Neural cell (in vitro differentiated cells): ENCODE data around the gene THADA.

Source experiments
- EP300 ChIP-seq: fragments of 450-650 bp; conservative IDR thresholded peaks from 2 replicates; pipeline ENCODE4 v1.6.1; 2014; ENCODE audit warnings: antibody characterized with exemption, mild to moderate bottlenecking, moderate library complexity; ENCODE audit not compliant: poor library complexity, severe bottlenecking
- EZH2 ChIP-seq: fragments of 200-600, 300-800 bp; shearing (Covaris generic), sonication (generic); IDR thresholded peaks from 2 replicates; pipeline ENCODE4 v1.6.1; 2014; ENCODE audit warnings: antibody characterized with exemption, low read length, borderline replicate concordance, mild to moderate bottlenecking; ENCODE audit not compliant: insufficient read depth, poor library complexity, severe bottlenecking
- MXI1 ChIP-seq: fragments of 450-650 bp; conservative IDR thresholded peaks from 2 replicates; pipeline ENCODE4 v1.6.1; 2014; ENCODE audit warnings: antibody characterized with exemption, mild to moderate bottlenecking; ENCODE audit not compliant: poor library complexity, severe bottlenecking
- POLR2AphosphoS5 ChIP-seq: IDR thresholded peaks from 2 replicates; pipeline ENCODE4 v1.6.1; 2012
- RAD21 ChIP-seq: fragments of 450-650 bp; conservative IDR thresholded peaks from 2 replicates; pipeline ENCODE4 v1.6.1; 2014; ENCODE audit warnings: antibody characterized with exemption, mild to moderate bottlenecking, moderate library complexity
- TAF1 ChIP-seq: IDR thresholded peaks from 2 replicates; pipeline ENCODE4 v1.6.1; 2012; ENCODE audit warnings: low read depth
- TF ChIP-seq, protein P1 (sequence below): fragments of 450-650 bp; IDR thresholded peaks from 2 replicates; pipeline ENCODE4 v1.5.1; 2014; ENCODE audit warnings: antibody characterized with exemption, mild to moderate bottlenecking, moderate library complexity; ENCODE audit not compliant: poor library complexity, severe bottlenecking

DNA sequence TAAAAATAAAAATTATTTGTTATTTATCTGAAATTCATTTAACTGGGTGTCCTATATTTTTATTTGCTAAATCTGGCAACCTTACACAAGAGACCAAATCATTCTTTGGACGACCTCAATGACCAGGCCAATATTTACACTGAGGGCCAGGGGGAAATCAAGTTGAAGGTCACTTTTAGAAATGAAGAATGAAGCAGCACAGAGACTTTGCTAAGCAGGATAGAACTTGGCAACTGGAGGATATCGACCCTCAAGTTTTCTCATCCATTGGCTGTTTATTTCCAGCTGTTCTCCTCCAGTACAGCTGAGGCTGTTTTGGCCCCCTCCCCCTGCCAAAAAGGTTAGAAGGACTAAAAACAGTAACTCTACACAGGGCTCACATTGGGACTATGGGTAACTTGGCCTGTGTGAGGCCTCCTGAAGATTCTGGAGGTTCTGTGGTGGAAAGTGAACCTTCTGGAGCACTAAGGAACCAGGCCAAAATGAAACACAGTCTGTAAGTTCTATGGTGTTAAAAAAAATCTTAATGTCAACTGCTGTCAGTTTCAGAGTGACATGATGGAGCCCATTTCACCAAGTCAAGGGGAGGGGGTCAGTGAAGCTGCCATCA is 337.2 kb downstream of the THADA start:
- TF ChIP-seq TAF1, result no peak
- TF ChIP-seq RAD21, result no peak
- TF ChIP-seq, protein P1, sequence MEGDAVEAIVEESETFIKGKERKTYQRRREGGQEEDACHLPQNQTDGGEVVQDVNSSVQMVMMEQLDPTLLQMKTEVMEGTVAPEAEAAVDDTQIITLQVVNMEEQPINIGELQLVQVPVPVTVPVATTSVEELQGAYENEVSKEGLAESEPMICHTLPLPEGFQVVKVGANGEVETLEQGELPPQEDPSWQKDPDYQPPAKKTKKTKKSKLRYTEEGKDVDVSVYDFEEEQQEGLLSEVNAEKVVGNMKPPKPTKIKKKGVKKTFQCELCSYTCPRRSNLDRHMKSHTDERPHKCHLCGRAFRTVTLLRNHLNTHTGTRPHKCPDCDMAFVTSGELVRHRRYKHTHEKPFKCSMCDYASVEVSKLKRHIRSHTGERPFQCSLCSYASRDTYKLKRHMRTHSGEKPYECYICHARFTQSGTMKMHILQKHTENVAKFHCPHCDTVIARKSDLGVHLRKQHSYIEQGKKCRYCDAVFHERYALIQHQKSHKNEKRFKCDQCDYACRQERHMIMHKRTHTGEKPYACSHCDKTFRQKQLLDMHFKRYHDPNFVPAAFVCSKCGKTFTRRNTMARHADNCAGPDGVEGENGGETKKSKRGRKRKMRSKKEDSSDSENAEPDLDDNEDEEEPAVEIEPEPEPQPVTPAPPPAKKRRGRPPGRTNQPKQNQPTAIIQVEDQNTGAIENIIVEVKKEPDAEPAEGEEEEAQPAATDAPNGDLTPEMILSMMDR, result no peak
- no peak for TF ChIP-seq POLR2AphosphoS5
- TF ChIP-seq MXI1, result no peak
- TF ChIP-seq EZH2, result no peak
- no peak for TF ChIP-seq EP300
